CD14-positive monocyte (primary cell): ENCODE data around the gene UFSP2. TPM values are rescaled to one million over a fixed set of nuclear protein-coding genes. Genes with fewer than 3 reads are reported as not detected.

ENCODE experiments used
- DNase-seq, 3 donors: peaks; one replicate each; pipeline ENCODE4 v3.0.0-alpha.2; 2011 to 2022
- H2AFZ ChIP-seq: 2 replicates; pipeline ENCODE4 v1.6.0; 2012; ENCODE audit warnings: mild to moderate bottlenecking, low read depth, low read length, inconsistent platforms; ENCODE audit not compliant: insufficient read depth, poor library complexity, severe bottlenecking
- H3K27ac ChIP-seq, 2 donors: 1 replicate in 1 of 2; 2 replicates in 1 of 2; pipeline ENCODE4 v1.5.1; 2012 to 2013; ENCODE audit warnings: low read length in 2 of 2, control low read depth in 1 of 2, inconsistent platforms in 1 of 2, low read depth in 1 of 2, mild to moderate bottlenecking in 1 of 2
- H3K27me3 ChIP-seq, 2 donors: one replicate each; pipeline versions ENCODE4 v1.6.0 to v1.6.1; 2011 to 2013; ENCODE audit warnings: low read length in 2 of 2; ENCODE audit not compliant: control insufficient read depth in 2 of 2, insufficient read depth in 2 of 2
- H3K36me3 ChIP-seq, 2 donors: replicated peaks in 1 of 2; 1 replicate in 1 of 2; 2 replicates in 1 of 2; pipeline versions ENCODE4 v1.5.1 to v1.6.1; 2012 to 2013; ENCODE audit warnings: low read length in 2 of 2, control low read depth in 1 of 2, inconsistent platforms in 1 of 2, mild to moderate bottlenecking in 1 of 2; ENCODE audit not compliant: insufficient read depth in 2 of 2, control insufficient read depth in 1 of 2
- H3K4me1 ChIP-seq, 2 donors: 1 replicate in 1 of 2; 2 replicates in 1 of 2; pipeline versions ENCODE4 v1.5.1 to v1.6.1; 2012 to 2013; ENCODE audit warnings: low read length in 2 of 2, control low read depth in 1 of 2, inconsistent platforms in 1 of 2, mild to moderate bottlenecking in 1 of 2, moderate library complexity in 1 of 2; ENCODE audit not compliant: insufficient read depth in 2 of 2, control insufficient read depth in 1 of 2
- H3K4me2 ChIP-seq: replicated peaks from 2 replicates; pipeline ENCODE3; 2012; ENCODE audit warnings: low read length, moderate library complexity, mild to moderate bottlenecking; ENCODE audit not compliant: poor library complexity, severe bottlenecking; ENCODE audit errors: extremely low read depth
- H3K4me3 ChIP-seq, 3 experiments: fragments of 200-600 bp in 1 of 3; sonication (generic) in 1 of 3; replicated peaks in 1 of 3; 1 replicate in 2 of 3; 2 replicates in 1 of 3; pipeline ENCODE4 v1.5.1; 2011 to 2013; ENCODE audit warnings: low read length in 3 of 3, mild to moderate bottlenecking in 3 of 3, control low read depth in 2 of 3, low read depth in 2 of 3, inconsistent platforms in 1 of 3, moderate library complexity in 1 of 3
- H3K79me2 ChIP-seq: 2 replicates; pipeline ENCODE4 v1.6.0; 2012; ENCODE audit warnings: mild to moderate bottlenecking, control low read depth, inconsistent platforms, low read length, moderate library complexity; ENCODE audit not compliant: insufficient read depth
- H3K9ac ChIP-seq: 2 replicates; pipeline ENCODE4 v1.6.0; 2017; ENCODE audit warnings: low read length, mild to moderate bottlenecking; ENCODE audit not compliant: insufficient read depth, poor library complexity, severe bottlenecking
- H3K9me3 ChIP-seq, 2 donors: replicated peaks in 1 of 2; 1 replicate in 1 of 2; 2 replicates in 1 of 2; pipeline versions ENCODE4 v1.5.1 to v1.6.1; 2012 to 2013; ENCODE audit warnings: low read length in 2 of 2, control low read depth in 1 of 2; ENCODE audit not compliant: control insufficient read depth in 1 of 2, insufficient read depth in 1 of 2
- H4K20me1 ChIP-seq: 2 replicates; pipeline ENCODE4 v1.6.0; 2012; ENCODE audit warnings: mild to moderate bottlenecking, low read length, control low read depth, moderate library complexity; ENCODE audit not compliant: insufficient read depth
- H3K27ac Mint-ChIP-seq, 7 donors: one replicate each; pipeline ENCODE4 v1.8.0; 2020; ENCODE audit warnings: mild to moderate bottlenecking in 7 of 7, mixed read lengths in 7 of 7, moderate library complexity in 6 of 7, inconsistent platforms in 2 of 7
- H3K27me3 Mint-ChIP-seq, 3 donors: one replicate each; pipeline ENCODE4 v1.8.0; 2021 to 2022; ENCODE audit warnings: low read depth in 3 of 3, mild to moderate bottlenecking in 3 of 3, mixed read lengths in 3 of 3, moderate library complexity in 3 of 3, inconsistent platforms in 1 of 3
- H3K36me3 Mint-ChIP-seq, 2 donors: one replicate each; pipeline ENCODE4 v1.8.0; 2020; ENCODE audit warnings: mixed read lengths in 2 of 2, inconsistent platforms in 1 of 2, mild to moderate bottlenecking in 1 of 2
- H3K4me1 Mint-ChIP-seq: one replicate; pipeline ENCODE4 v1.8.0; 2020; ENCODE audit warnings: mild to moderate bottlenecking, mixed read lengths
- H3K4me3 Mint-ChIP-seq, 2 donors: one replicate each; pipeline ENCODE4 v1.8.0; 2020; ENCODE audit warnings: mild to moderate bottlenecking in 2 of 2, mixed read lengths in 2 of 2, moderate library complexity in 1 of 2
- H3K9me3 Mint-ChIP-seq, 7 donors: one replicate each; pipeline ENCODE4 v1.8.0; 2020 to 2022; ENCODE audit warnings: mixed read lengths in 7 of 7, mild to moderate bottlenecking in 6 of 7, moderate library complexity in 6 of 7, inconsistent platforms in 2 of 7
- WGBS: methylation state at CpG from one replicate; pipeline ENCODE4 v1.1.5; 2013; ENCODE audit warnings: missing lambda C conversion rate; ENCODE audit not compliant: insufficient coverage; 5-methylcytosine and 5-hydroxymethylcytosine counted together
- intact Hi-C, 2 donors: fragments of 100-400 bp; cut with micrococcal nuclease; formaldehyde crosslinking; loops; one replicate each; pipeline versions ENCODE4 v1.15.0 to v1.15.1; 2023
- polyA plus RNA-seq, 3 donors: library from polyadenylated mRNA; depleted of rRNA in 1 of 3; unstranded in 2 of 3; stranded (reverse) in 1 of 3; fragments of 300-500 nt in 2 of 3; fragments of >200 nt in 1 of 3; fragmentation: Illumina TruSeq in 2 of 3; gene quantifications; 1 replicate in 2 of 3; 2 replicates in 1 of 3; pipeline ENCODE4 v1.2.3, GENCODE V29; 2012 to 2021
- TF ChIP-seq, protein P1 (sequence below): fragments of 200-600 bp; IDR thresholded peaks from one replicate; pipeline ENCODE4 v1.8.0; 2022; ENCODE audit warnings: antibody characterized with exemption, mild to moderate bottlenecking

UFSP2 gene
- polyA plus RNA-seq, 3 donors = 6.8 to 23.5 (median 13.8) TPM

DNA sequence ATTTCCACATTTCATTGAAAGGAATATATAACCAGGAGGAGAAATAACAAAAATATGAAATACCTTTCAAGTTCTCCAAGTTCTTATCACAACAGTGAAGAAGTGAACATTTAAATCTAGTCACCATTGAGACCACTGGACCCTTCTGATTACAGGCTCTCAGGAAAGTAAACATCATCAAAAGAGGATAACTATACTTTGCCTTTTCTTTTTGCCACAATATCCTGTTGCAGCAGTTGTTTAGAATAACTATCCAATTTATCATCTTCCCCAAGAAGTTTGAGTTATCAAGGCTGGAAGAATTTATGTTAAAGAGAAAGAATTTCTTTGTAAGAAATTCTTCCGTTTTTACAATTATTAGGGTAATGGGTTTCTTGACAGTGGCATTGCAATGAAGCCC lies 33.6 kb downstream of the UFSP2 start:
- Histone ChIP-seq H3K79me2 (no peaks in the 10 kb centered on the region), H4K20me1 (no peaks in the 10 kb centered on the region), H3K4me1 (peaks cover 13 to 17% of the 10 kb centered on the region in 2 donors), H3K27ac (no peak overlapping the region), H3K4me2 (no peak overlapping the region), H3K27me3 (peaks cover 0 to 8% of the 10 kb centered on the region in 2 donors), H2AFZ (no peak overlapping the region), H3K4me3 (no peak overlapping the region), H3K9ac (no peak overlapping the region), H3K36me3 (no peaks in the 10 kb centered on the region), H3K9me3 (no peaks in the 10 kb centered on the region)
- peaks cover 0 to under 1% of the 10 kb centered on the region in 2 donors for H3K36me3 Mint-ChIP-seq
- TF ChIP-seq, protein P1, sequence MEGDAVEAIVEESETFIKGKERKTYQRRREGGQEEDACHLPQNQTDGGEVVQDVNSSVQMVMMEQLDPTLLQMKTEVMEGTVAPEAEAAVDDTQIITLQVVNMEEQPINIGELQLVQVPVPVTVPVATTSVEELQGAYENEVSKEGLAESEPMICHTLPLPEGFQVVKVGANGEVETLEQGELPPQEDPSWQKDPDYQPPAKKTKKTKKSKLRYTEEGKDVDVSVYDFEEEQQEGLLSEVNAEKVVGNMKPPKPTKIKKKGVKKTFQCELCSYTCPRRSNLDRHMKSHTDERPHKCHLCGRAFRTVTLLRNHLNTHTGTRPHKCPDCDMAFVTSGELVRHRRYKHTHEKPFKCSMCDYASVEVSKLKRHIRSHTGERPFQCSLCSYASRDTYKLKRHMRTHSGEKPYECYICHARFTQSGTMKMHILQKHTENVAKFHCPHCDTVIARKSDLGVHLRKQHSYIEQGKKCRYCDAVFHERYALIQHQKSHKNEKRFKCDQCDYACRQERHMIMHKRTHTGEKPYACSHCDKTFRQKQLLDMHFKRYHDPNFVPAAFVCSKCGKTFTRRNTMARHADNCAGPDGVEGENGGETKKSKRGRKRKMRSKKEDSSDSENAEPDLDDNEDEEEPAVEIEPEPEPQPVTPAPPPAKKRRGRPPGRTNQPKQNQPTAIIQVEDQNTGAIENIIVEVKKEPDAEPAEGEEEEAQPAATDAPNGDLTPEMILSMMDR = no peak
- WGBS = no CpG with 5 or more reads among the region's 1 CpG
- H3K4me1 Mint-ChIP-seq = peaks cover 15% of the 10 kb centered on the region
- intact Hi-C loops = no loop called here
- peaks cover 0 to 2% (median 0%) of the 10 kb centered on the region in 7 donors for H3K9me3 Mint-ChIP-seq
- no peak overlapping the region for H3K4me3 Mint-ChIP-seq
- H3K27me3 Mint-ChIP-seq = peaks cover 9 to 20% (median 15%) of the 10 kb centered on the region in 3 donors
- no peak overlapping the region for H3K27ac Mint-ChIP-seq
- DNase-seq = no peak

DNA sequence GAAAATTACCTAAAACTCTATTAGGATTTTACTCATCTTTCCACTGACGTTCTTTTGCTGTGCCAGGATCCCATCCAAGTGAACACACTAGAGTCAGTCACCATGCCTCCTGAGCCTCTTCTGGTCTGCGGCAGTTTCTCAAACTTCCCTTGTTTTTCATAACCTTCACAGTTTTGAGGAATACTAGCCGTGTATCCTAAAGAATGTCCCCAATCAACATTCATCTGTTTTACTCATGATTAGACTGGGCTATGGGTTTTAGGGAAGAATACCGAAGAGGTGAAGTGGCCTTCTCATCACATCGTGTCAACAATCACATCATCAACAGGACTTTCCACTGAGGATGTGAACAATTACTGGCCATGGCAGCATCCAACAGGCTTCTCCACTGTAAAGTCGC lies 34.8 kb downstream of the UFSP2 start:
- H3K9ac ChIP-seq = no peak overlapping the region
- 95% methylated on average over 4 of the region's 6 CpGs for WGBS
- no peaks in the 10 kb centered on the region for H4K20me1 ChIP-seq
- H3K4me3 Mint-ChIP-seq = no peak overlapping the region
- H3K4me2 ChIP-seq = no peak overlapping the region
- H3K27me3 Mint-ChIP-seq = peaks cover 7 to 23% (median 17%) of the 10 kb centered on the region in 3 donors
- H3K9me3 ChIP-seq = no peaks in the 10 kb centered on the region
- H3K79me2 ChIP-seq = no peaks in the 10 kb centered on the region
- no peak overlapping the region for H3K4me3 ChIP-seq
- H3K27me3 ChIP-seq = peaks cover 0 to 10% of the 10 kb centered on the region in 2 donors
- TF ChIP-seq, protein P1 = no peak
- H3K36me3 ChIP-seq = no peaks in the 10 kb centered on the region
- H3K27ac Mint-ChIP-seq = no peak overlapping the region
- intact Hi-C loops = no loop called here
- no peaks in the 10 kb centered on the region for H3K36me3 Mint-ChIP-seq
- H2AFZ ChIP-seq = no peak overlapping the region
- H3K9me3 Mint-ChIP-seq = peaks cover 0 to 2% (median 0%) of the 10 kb centered on the region in 7 donors
- no peak for DNase-seq
- peaks cover 3 to 5% of the 10 kb centered on the region in 2 donors for H3K4me1 ChIP-seq
- H3K27ac ChIP-seq = no peak overlapping the region
- H3K4me1 Mint-ChIP-seq = peaks cover 9% of the 10 kb centered on the region
